Mesenchymal stem cell (in vitro differentiated cells and primary cell): ENCODE measurements around the gene C11orf91.
"Not testable (repeated sequence)": the region's sequence is repeated elsewhere in the genome, so short reads cannot be mapped to it uniquely, and the experiment has no call there.

ENCODE experiments used
- DNase-seq: peaks from one replicate; pipeline ENCODE4 v3.0.0-alpha.2; 2013
- H2AFZ ChIP-seq: one replicate; pipeline ENCODE4 v1.6.1; 2013; ENCODE audit warnings: low read depth, mild to moderate bottlenecking, control low read depth, inconsistent platforms, low read length, moderate library complexity
- H2AK5ac ChIP-seq: 2 replicates; pipeline ENCODE4 v1.6.1; 2013; ENCODE audit warnings: low read length, moderate library complexity, mild to moderate bottlenecking, inconsistent platforms; ENCODE audit not compliant: severe bottlenecking
- H2BK120ac ChIP-seq: one replicate; pipeline ENCODE4 v1.6.1; 2013; ENCODE audit warnings: low read depth, mild to moderate bottlenecking, inconsistent platforms, low read length, moderate library complexity
- H2BK12ac ChIP-seq, 2 experiments: one replicate each; pipeline ENCODE4 v1.6.1; 2013; ENCODE audit warnings: inconsistent platforms in 2 of 2, low read length in 2 of 2, mild to moderate bottlenecking in 2 of 2, moderate library complexity in 2 of 2, control low read depth in 1 of 2
- H2BK15ac ChIP-seq: one replicate; pipeline ENCODE4 v1.6.1; 2013; ENCODE audit warnings: mild to moderate bottlenecking, low read depth, inconsistent platforms; ENCODE audit not compliant: poor library complexity, severe bottlenecking
- H2BK5ac ChIP-seq: 2 replicates; pipeline ENCODE4 v1.6.1; 2013; ENCODE audit warnings: low read depth, mild to moderate bottlenecking, low read length, control low read depth, inconsistent platforms; ENCODE audit not compliant: poor library complexity, severe bottlenecking
- H3K14ac ChIP-seq, 2 experiments: one replicate each; pipeline ENCODE4 v1.6.1; 2013; ENCODE audit warnings: inconsistent platforms in 2 of 2, low read length in 2 of 2, control low read depth in 1 of 2, mild to moderate bottlenecking in 1 of 2, moderate library complexity in 1 of 2
- H3K18ac ChIP-seq, 2 experiments: one replicate each; pipeline ENCODE4 v1.6.1; 2013; ENCODE audit warnings: inconsistent platforms in 2 of 2, low read length in 2 of 2, control low read depth in 1 of 2, low read depth in 1 of 2, mild to moderate bottlenecking in 1 of 2
- H3K23ac ChIP-seq, 2 experiments: one replicate each; pipeline ENCODE4 v1.6.1; 2013; ENCODE audit warnings: inconsistent platforms in 2 of 2, low read length in 2 of 2, mild to moderate bottlenecking in 2 of 2, moderate library complexity in 2 of 2, control low read depth in 1 of 2
- H3K27ac ChIP-seq: 2 replicates; pipeline ENCODE4 v1.5.1; 2013; ENCODE audit warnings: mild to moderate bottlenecking, moderate library complexity, low read length, control low read depth, inconsistent platforms; ENCODE audit not compliant: poor library complexity, severe bottlenecking
- H3K27me3 ChIP-seq, 2 experiments: 2 replicates each; pipeline versions ENCODE4 v1.6.1 to v1.7.0; 2013; ENCODE audit warnings: low read length in 2 of 2, mild to moderate bottlenecking in 2 of 2, moderate library complexity in 2 of 2, control low read depth in 1 of 2, inconsistent platforms in 1 of 2; ENCODE audit not compliant: control insufficient read depth in 1 of 2, insufficient read depth in 1 of 2
- H3K36me3 ChIP-seq, 2 experiments: 2 replicates each; pipeline versions ENCODE4 v1.6.1 to v1.7.0; 2013; ENCODE audit warnings: low read length in 2 of 2, control low read depth in 1 of 2, inconsistent platforms in 1 of 2, low read depth in 1 of 2, mild to moderate bottlenecking in 1 of 2; ENCODE audit not compliant: insufficient read depth in 2 of 2, control insufficient read depth in 1 of 2
- H3K4ac ChIP-seq, 2 experiments: one replicate each; pipeline ENCODE4 v1.6.1; 2013; ENCODE audit warnings: inconsistent platforms in 2 of 2, low read length in 2 of 2, mild to moderate bottlenecking in 2 of 2, moderate library complexity in 2 of 2, control low read depth in 1 of 2, low read depth in 1 of 2
- H3K4me1 ChIP-seq: 2 replicates; pipeline ENCODE4 v1.6.1; 2013; ENCODE audit warnings: low read depth, low read length, control low read depth; ENCODE audit not compliant: control insufficient read depth, insufficient read depth
- H3K4me2 ChIP-seq: 2 replicates; pipeline ENCODE4 v1.6.1; 2013; ENCODE audit warnings: low read length, mild to moderate bottlenecking, inconsistent platforms; ENCODE audit not compliant: poor library complexity, severe bottlenecking
- H3K4me3 ChIP-seq, 2 experiments: 2 replicates each; pipeline versions ENCODE4 v1.5.1 to v1.7.0; 2013; ENCODE audit warnings: low read length in 2 of 2, mild to moderate bottlenecking in 2 of 2, control low read depth in 1 of 2, low read depth in 1 of 2; ENCODE audit not compliant: insufficient read depth in 1 of 2
- H3K79me1 ChIP-seq: replicated peaks from 2 replicates; pipeline ENCODE4 v1.6.1; 2013; ENCODE audit warnings: mild to moderate bottlenecking, control low read depth, low read length, inconsistent platforms; ENCODE audit not compliant: poor library complexity, severe bottlenecking
- H3K9ac ChIP-seq: 2 replicates; pipeline ENCODE4 v1.7.0; 2013; ENCODE audit warnings: mild to moderate bottlenecking, low read length, moderate library complexity
- H3K9me3 ChIP-seq: 2 replicates; pipeline ENCODE4 v1.7.0; 2013; ENCODE audit warnings: mild to moderate bottlenecking, low read length; ENCODE audit not compliant: control insufficient read depth
- H4K8ac ChIP-seq: one replicate; pipeline ENCODE4 v1.6.1; 2013; ENCODE audit warnings: inconsistent platforms, mild to moderate bottlenecking, low read length, moderate library complexity
- H4K91ac ChIP-seq: one replicate; pipeline ENCODE4 v1.6.1; 2013; ENCODE audit warnings: mild to moderate bottlenecking, low read length, inconsistent platforms
- WGBS: methylation state at CpG from one replicate; pipeline ENCODE4 v1.1.7; 2013; ENCODE audit warnings: mixed read lengths; 5-methylcytosine and 5-hydroxymethylcytosine counted together

C11orf91 gene

GRCh38 chr11:33729072-33729664, 28.5 kb upstream of the C11orf91 start:
- H3K9ac ChIP-seq, H4K8ac ChIP-seq, H2BK120ac ChIP-seq, H3K4me1 ChIP-seq, H3K4ac ChIP-seq, H2BK5ac ChIP-seq, H3K23ac ChIP-seq, H2AK5ac ChIP-seq, H3K27me3 ChIP-seq, H2BK15ac ChIP-seq, H3K27ac ChIP-seq, H3K14ac ChIP-seq, H3K18ac ChIP-seq, H3K79me1 ChIP-seq, H3K9me3 ChIP-seq, H2AFZ ChIP-seq, H2BK12ac ChIP-seq, H4K91ac ChIP-seq, H3K4me3 ChIP-seq, H3K4me2 ChIP-seq, DNase-seq: not testable (repeated sequence)
- WGBS, result 100% methylated on average over 2 of the region's 5 CpGs
- H3K36me3 ChIP-seq, result peaks cover 0 to 47% of the 10 kb centered on the region in 2 experiments

DNA sequence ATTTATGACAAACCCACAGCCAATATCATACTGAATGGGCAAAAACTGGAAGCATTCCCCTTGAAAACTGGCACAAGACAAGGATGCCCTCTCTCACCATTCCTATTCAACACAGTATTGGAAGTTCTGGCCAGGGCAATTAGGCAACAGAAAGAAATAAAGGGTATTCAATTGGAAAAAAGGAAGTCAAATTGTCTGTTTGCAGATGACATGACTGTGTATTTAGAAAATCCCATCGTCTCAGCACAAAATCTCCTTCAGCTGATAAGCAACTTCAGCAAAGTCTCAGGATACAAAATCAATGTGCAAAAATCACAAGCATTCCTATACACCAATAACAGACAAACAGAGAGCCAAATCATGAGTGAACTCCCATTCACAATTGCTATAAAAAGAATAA, 26.9 kb upstream of the C11orf91 start:
- not testable (repeated sequence) for H2BK5ac ChIP-seq, H2BK120ac ChIP-seq, H3K23ac ChIP-seq, H4K91ac ChIP-seq, H3K4me2 ChIP-seq, H2AFZ ChIP-seq, H3K9ac ChIP-seq, H2AK5ac ChIP-seq, H3K4me3 ChIP-seq, H3K79me1 ChIP-seq, H3K9me3 ChIP-seq, H3K4ac ChIP-seq, H3K27me3 ChIP-seq, H4K8ac ChIP-seq, DNase-seq, H2BK15ac ChIP-seq, H3K18ac ChIP-seq, H3K27ac ChIP-seq, H2BK12ac ChIP-seq, H3K14ac ChIP-seq
- H3K4me1 ChIP-seq, result peaks cover 17% of the 10 kb centered on the region
- peaks cover 2 to 44% of the 10 kb centered on the region in 2 experiments for H3K36me3 ChIP-seq
- WGBS, result 80% methylated on average over 1 of the region's 1 CpG

DNA sequence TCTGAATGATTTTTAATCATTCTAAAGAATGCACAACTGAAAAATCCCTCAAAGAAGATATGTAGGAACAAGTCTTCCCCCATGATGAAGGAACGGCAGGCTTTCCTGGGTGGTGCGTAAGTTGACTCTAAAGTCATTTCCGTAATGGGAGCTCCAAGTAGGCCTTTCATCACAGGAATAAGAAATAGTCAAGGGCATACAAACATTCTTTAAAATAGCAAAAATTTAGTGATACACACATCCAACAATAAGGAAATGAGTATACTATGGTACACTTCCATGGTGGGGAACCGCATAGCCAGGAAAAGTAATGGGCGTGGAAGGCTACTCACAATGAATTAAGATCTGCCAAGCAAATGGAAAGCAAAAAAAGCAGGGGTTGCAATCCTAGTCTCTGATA, 24.9 kb upstream of the C11orf91 start:
- 88% methylated on average over 4 of the region's 5 CpGs for WGBS
- no peak overlapping the region for H2AK5ac ChIP-seq
- no peak overlapping the region for H3K4ac ChIP-seq
- H4K8ac ChIP-seq, result no peak overlapping the region
- H3K4me2 ChIP-seq, result no peak overlapping the region
- H2BK12ac ChIP-seq, result no peak overlapping the region
- H3K14ac ChIP-seq, result no peak overlapping the region
- no peak overlapping the region for H3K9ac ChIP-seq
- H3K9me3 ChIP-seq, result no peaks in the 10 kb centered on the region
- peaks cover 27% of the 10 kb centered on the region for H3K4me1 ChIP-seq
- no peak overlapping the region for H2BK15ac ChIP-seq
- H2BK5ac ChIP-seq, result no peak overlapping the region
- DNase-seq, result no peak
- H3K79me1 ChIP-seq, result peaks cover 4% of the 10 kb centered on the region
- H3K18ac ChIP-seq, result no peak overlapping the region
- no peaks in the 10 kb centered on the region for H3K27me3 ChIP-seq
- H2BK120ac ChIP-seq, result no peak overlapping the region
- no peak overlapping the region for H3K4me3 ChIP-seq
- H2AFZ ChIP-seq, result no peak overlapping the region
- H3K36me3 ChIP-seq, result peaks cover 12 to 46% of the 10 kb centered on the region in 2 experiments
- H3K27ac ChIP-seq, result no peak overlapping the region
- H4K91ac ChIP-seq, result no peak overlapping the region
- no peak overlapping the region for H3K23ac ChIP-seq

DNA sequence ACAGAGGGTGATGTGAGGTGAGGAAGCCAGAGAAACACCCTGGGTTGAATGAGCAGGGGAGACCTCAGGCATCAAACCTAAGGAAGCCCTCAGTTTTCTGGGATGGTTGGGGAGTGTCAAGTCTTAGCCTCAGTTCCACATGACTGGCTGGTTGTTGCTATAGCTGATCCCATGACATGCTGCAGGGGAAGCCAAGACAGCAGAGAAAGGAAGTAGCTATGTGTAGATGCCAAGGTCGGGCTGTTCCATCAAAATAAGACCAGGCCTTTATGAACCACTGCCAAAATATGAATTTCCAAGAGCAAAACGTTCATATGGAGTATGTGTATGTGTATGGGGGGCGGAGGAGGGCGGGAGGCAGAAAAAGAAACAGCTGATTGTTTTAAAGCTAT, 24.0 kb upstream of the C11orf91 start:
- peak overlapping the region; percentile 2 for H2AK5ac ChIP-seq
- peak overlapping the region; percentile 85 for H3K27ac ChIP-seq
- H2BK5ac ChIP-seq, result no peak overlapping the region
- H3K36me3 ChIP-seq, result peaks cover 16 to 46% of the 10 kb centered on the region in 2 experiments
- no peak overlapping the region for H4K8ac ChIP-seq
- H3K4ac ChIP-seq, result peak overlapping the region; percentile 7 to 54
- H3K4me2 ChIP-seq, result no peak overlapping the region
- H3K4me1 ChIP-seq, result peaks cover 25% of the 10 kb centered on the region
- H3K9me3 ChIP-seq, result no peaks in the 10 kb centered on the region
- peak overlapping the region; percentile 7 for H2AFZ ChIP-seq
- H2BK120ac ChIP-seq, result no peak overlapping the region
- H3K27me3 ChIP-seq, result no peaks in the 10 kb centered on the region
- peak overlapping the region; percentile 8 to 90 for H3K18ac ChIP-seq
- peak overlapping the region; percentile 6 to 45 for H2BK12ac ChIP-seq
- H3K23ac ChIP-seq, result peak overlapping the region in 1 of 2 experiments; percentile 85
- peak overlapping the region; percentile 6 for H2BK15ac ChIP-seq
- no peak for DNase-seq
- no peak overlapping the region for H4K91ac ChIP-seq
- peaks cover 6% of the 10 kb centered on the region for H3K79me1 ChIP-seq
- peak overlapping the region; percentile 83 for H3K9ac ChIP-seq
- 79% methylated on average over 3 of the region's 4 CpGs for WGBS
- H3K4me3 ChIP-seq, result peak overlapping the region in 1 of 2 experiments; percentile 43
- H3K14ac ChIP-seq, result peak overlapping the region in 1 of 2 experiments; percentile 62
